SHP77 treated with DMSO at 0.1 percent for 48 hours (cell line): Measurements from ENCODE around the gene KRTAP19-6.
"Not testable (repeated sequence)": the region's sequence is repeated elsewhere in the genome, so short reads cannot be mapped to it uniquely, and the experiment has no call there.

Experiments
- DNase-seq: peaks from one replicate; lab custom pipeline; 2025; lab: John Stamatoyannopoulos, UW

Gene KRTAP19-6

GRCh38 chr21:30541764-30542163, at the start of gene KRTAP19-6:
Gene KRTAP19-6, minus strand, starts transcription at chr21:30541864. Its CDS starts 31 bp downstream, at chr21:30541833.
- DNase-seq = no peak

- no peak for DNase-seq
Observed at GRCh38 chr21:30590297-30590696, 48.6 kb upstream of the KRTAP19-6 start, which contains the start of gene KRTAP22-2. Gene KRTAP22-2, minus strand, starts transcription at chr21:30590397.

GRCh38 chr21:30582870-30583269, 41.2 kb upstream of the KRTAP19-6 start:
- DNase-seq = no peak

GRCh38 chr21:30580132-30580531, 38.5 kb upstream of the KRTAP19-6 start:
- no peak for DNase-seq

GRCh38 chr21:30579346-30579745, 37.7 kb upstream of the KRTAP19-6 start:
- no peak for DNase-seq

- DNase-seq = no peak
Observed at GRCh38 chr21:30577766-30578165, 36.1 kb upstream of the KRTAP19-6 start.

- DNase-seq = no peak
Observed at GRCh38 chr21:30567617-30568016, 26.0 kb upstream of the KRTAP19-6 start.

- no peak for DNase-seq
Observed at GRCh38 chr21:30563630-30564029, 22.0 kb upstream of the KRTAP19-6 start.

GRCh38 chr21:30563072-30563471, 21.4 kb upstream of the KRTAP19-6 start:
- DNase-seq = no peak

- no peak for DNase-seq
Observed at GRCh38 chr21:30561957-30562356, 20.3 kb upstream of the KRTAP19-6 start.

- no peak for DNase-seq
Observed at GRCh38 chr21:30561264-30561895, 19.7 kb upstream of the KRTAP19-6 start, which contains the start of gene KRTAP19-7. Gene KRTAP19-7, minus strand, starts transcription at chr21:30561314. Its CDS starts 25 bp downstream, at chr21:30561289.

- DNase-seq = no peak
Observed at GRCh38 chr21:30555095-30555494, 13.4 kb upstream of the KRTAP19-6 start.

GRCh38 chr21:30552782-30553181, 11.1 kb upstream of the KRTAP19-6 start:
- DNase-seq = no peak

- no peak for DNase-seq
Observed at GRCh38 chr21:30518876-30519275, 22.8 kb downstream of the KRTAP19-6 start.

GRCh38 chr21:30515681-30516080, 26.0 kb downstream of the KRTAP19-6 start:
- no peak for DNase-seq

- DNase-seq = not testable (repeated sequence)
Observed at GRCh38 chr21:30505621-30506205, 36.0 kb downstream of the KRTAP19-6 start.

GRCh38 chr21:30502041-30502440, 39.6 kb downstream of the KRTAP19-6 start, which contains the start of gene KRTAP19-5:
Gene KRTAP19-5, minus strand, starts transcription at chr21:30502141. Its CDS starts 51 bp downstream, at chr21:30502090.
- no peak for DNase-seq

GRCh38 chr21:30497065-30497464, 44.6 kb downstream of the KRTAP19-6 start, which contains the start of gene KRTAP19-4:
Gene KRTAP19-4, minus strand, starts transcription at chr21:30497165. Its CDS starts 55 bp downstream, at chr21:30497110.
- DNase-seq = no peak

- DNase-seq = no peak
Observed at GRCh38 chr21:30491963-30492428, 49.7 kb downstream of the KRTAP19-6 start, which contains the start of gene KRTAP19-3. Gene KRTAP19-3, minus strand, starts transcription at chr21:30492013. Its CDS starts 56 bp downstream, at chr21:30491957.
